Tibial nerve (tissue), 3 donors: ENCODE data around the gene GNB1L.

Source experiments
- CTCF ChIP-seq, 5 experiments: fragments of 200-600 bp in 3 of 5; fragments of 450-650 bp in 2 of 5; sonication (generic) in 3 of 5; IDR thresholded peaks; one replicate each; pipeline ENCODE4 v1.5.1; 2016 to 2019; ENCODE audit warnings: antibody characterized with exemption in 5 of 5, mild to moderate bottlenecking in 3 of 5, moderate library complexity in 2 of 5
- POLR2A ChIP-seq, 2 donors: fragments of 450-650 bp; IDR thresholded peaks; one replicate each; pipeline ENCODE4 v1.6.1; 2017; ENCODE audit warnings: antibody characterized with exemption in 2 of 2, mild to moderate bottlenecking in 2 of 2, moderate library complexity in 2 of 2

GRCh38 chr22:19765477-19766239, 89.0 kb downstream of the GNB1L start:
- TF ChIP-seq POLR2A (IDR thresholded peaks at IDR 0.05) (no peak), CTCF (IDR thresholded peaks at IDR 0.05) (no peak)
